HG03196 (cell line): ENCODE data around the gene CYP4F12.

Experiments
- ATAC-seq: cut with Tn5 transposase; IDR thresholded peaks from one replicate; pipeline ENCODE4 v1.9.1; 2021; ENCODE audit not compliant: unreplicated experiment

Gene CYP4F12

GRCh38 chr19:15701757-15702533, 29.1 kb downstream of the CYP4F12 start:
- no peak for ATAC-seq

- no peak for ATAC-seq
These were observed 29.6 kb downstream of the CYP4F12 start for GRCh38 chr19:15702534-15702930.

GRCh38 chr19:15714638-15715037, 41.8 kb downstream of the CYP4F12 start:
- ATAC-seq: no peak

- ATAC-seq: no peak
These were observed 42.8 kb downstream of the CYP4F12 start for GRCh38 chr19:15715642-15716041.

- no peak for ATAC-seq
These were observed 44.9 kb downstream of the CYP4F12 start for GRCh38 chr19:15717809-15718208.

- ATAC-seq: no peak
These were observed 48.4 kb downstream of the CYP4F12 start for GRCh38 chr19:15721268-15721667.

- no peak for ATAC-seq
These were observed 50.1 kb downstream of the CYP4F12 start for GRCh38 chr19:15722956-15723355.

- no peak for ATAC-seq
These were observed 54.8 kb downstream of the CYP4F12 start, which contains the start of gene OR10H2 for GRCh38 chr19:15727724-15728123. Gene OR10H2, plus strand, starts transcription at chr19:15728024. Its CDS starts 20 bp downstream, at chr19:15728044.

- no peak for ATAC-seq
These were observed 57.7 kb downstream of the CYP4F12 start for GRCh38 chr19:15730538-15730937.

- no peak for ATAC-seq
These were observed 59.5 kb downstream of the CYP4F12 start for GRCh38 chr19:15732388-15732787.

- no peak for ATAC-seq
These were observed 61.0 kb downstream of the CYP4F12 start for GRCh38 chr19:15733895-15734294.

GRCh38 chr19:15737722-15738121, 64.8 kb downstream of the CYP4F12 start, which contains the start of gene OR10H3:
Gene OR10H3, plus strand, starts transcription at chr19:15737985. Its CDS starts 3,408 bp downstream, at chr19:15741393.
- no peak for ATAC-seq

- no peak for ATAC-seq
These were observed 67.9 kb downstream of the CYP4F12 start for GRCh38 chr19:15740785-15741184.
